Dendritic cell treated with granulocyte-macrophage colony-stimulating factor and Interleukin-4, amounts not matched to agents 40 ng/mL and 50 ng/mL, for 4 days (primary cell): ENCODE measurements around the gene GFPT2.
"Not testable (repeated sequence)": the region's sequence is repeated elsewhere in the genome, so short reads cannot be mapped to it uniquely, and the experiment has no call there.

ENCODE experiments used
- H3K27ac Mint-ChIP-seq: one replicate; pipeline ENCODE4 v1.8.0; 2022; ENCODE audit warnings: mild to moderate bottlenecking, mixed read lengths
- H3K27me3 Mint-ChIP-seq: one replicate; pipeline ENCODE4 v1.8.0; 2022; ENCODE audit warnings: mild to moderate bottlenecking, mixed read lengths
- H3K36me3 Mint-ChIP-seq: one replicate; pipeline ENCODE4 v1.8.0; 2022; ENCODE audit warnings: low read depth, mixed read lengths
- H3K4me1 Mint-ChIP-seq: one replicate; pipeline ENCODE4 v1.8.0; 2022; ENCODE audit warnings: low read depth, mixed read lengths
- H3K4me3 Mint-ChIP-seq: one replicate; pipeline ENCODE4 v1.8.0; 2022; ENCODE audit warnings: mild to moderate bottlenecking, moderate library complexity, mixed read lengths
- H3K9me3 Mint-ChIP-seq: one replicate; pipeline ENCODE4 v1.8.0; 2022; ENCODE audit warnings: mixed read lengths
- intact Hi-C: fragments of 100-400 bp; cut with micrococcal nuclease; formaldehyde crosslinking; loops from one replicate; pipeline ENCODE4 v1.15.0; 2022

Gene GFPT2

GRCh38 chr5:180304431-180305375, 48.4 kb downstream of the GFPT2 start:
- H3K27me3 Mint-ChIP-seq = peaks cover 13% of the 10 kb centered on the region
- no peak overlapping the region for H3K27ac Mint-ChIP-seq
- H3K36me3 Mint-ChIP-seq = no peaks in the 10 kb centered on the region
- H3K4me3 Mint-ChIP-seq = no peak overlapping the region
- H3K9me3 Mint-ChIP-seq = no peaks in the 10 kb centered on the region
- H3K4me1 Mint-ChIP-seq = no peaks in the 10 kb centered on the region
- intact Hi-C loops = no loop called here

- Mint-ChIP-seq H3K27me3 (peaks cover 13% of the 10 kb centered on the region), H3K27ac (no peak overlapping the region), H3K36me3 (no peaks in the 10 kb centered on the region), H3K9me3 (no peaks in the 10 kb centered on the region), H3K4me1 (no peaks in the 10 kb centered on the region), H3K4me3 (no peak overlapping the region)
- intact Hi-C loops = no loop called here
These were observed 49.2 kb downstream of the GFPT2 start for GRCh38 chr5:180304016-180304292.

GRCh38 chr5:180303226-180304015, 49.7 kb downstream of the GFPT2 start:
- no peaks in the 10 kb centered on the region for H3K9me3 Mint-ChIP-seq
- H3K4me3 Mint-ChIP-seq = no peak overlapping the region
- H3K27ac Mint-ChIP-seq = no peak overlapping the region

DNA sequence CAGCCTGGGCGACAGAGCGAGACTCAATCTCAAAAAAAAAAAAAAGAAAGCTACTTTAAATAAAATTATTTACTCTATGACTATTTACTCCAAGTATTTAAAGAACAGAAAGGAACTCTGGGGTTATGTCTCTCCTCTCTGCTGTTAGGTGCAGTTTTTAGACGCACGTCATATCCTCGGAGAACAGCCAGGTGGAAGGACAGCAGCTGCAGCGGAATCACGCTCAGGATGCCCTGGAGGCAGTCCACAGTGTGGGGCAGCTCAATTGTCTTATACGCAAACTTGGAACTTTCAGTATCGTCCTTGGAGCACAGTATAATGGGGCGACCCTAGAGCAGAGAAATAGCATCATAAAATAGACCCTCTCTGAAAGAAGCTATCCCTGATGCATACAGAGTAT, 50.9 kb downstream of the GFPT2 start:
- H3K27ac Mint-ChIP-seq = no peak overlapping the region
- no peaks in the 10 kb centered on the region for H3K9me3 Mint-ChIP-seq
- peaks cover 11% of the 10 kb centered on the region for H3K27me3 Mint-ChIP-seq
- no peaks in the 10 kb centered on the region for H3K36me3 Mint-ChIP-seq
- H3K4me1 Mint-ChIP-seq = no peaks in the 10 kb centered on the region
- no peak overlapping the region for H3K4me3 Mint-ChIP-seq
- intact Hi-C loops = no loop called here

More at GRCh38 chr5:180303226-180304015, 49.7 kb downstream of the GFPT2 start:
- Mint-ChIP-seq H3K36me3 (no peaks in the 10 kb centered on the region), H3K27me3 (peaks cover 13% of the 10 kb centered on the region), H3K4me1 (no peaks in the 10 kb centered on the region)
- intact Hi-C loops = no loop called here

DNA sequence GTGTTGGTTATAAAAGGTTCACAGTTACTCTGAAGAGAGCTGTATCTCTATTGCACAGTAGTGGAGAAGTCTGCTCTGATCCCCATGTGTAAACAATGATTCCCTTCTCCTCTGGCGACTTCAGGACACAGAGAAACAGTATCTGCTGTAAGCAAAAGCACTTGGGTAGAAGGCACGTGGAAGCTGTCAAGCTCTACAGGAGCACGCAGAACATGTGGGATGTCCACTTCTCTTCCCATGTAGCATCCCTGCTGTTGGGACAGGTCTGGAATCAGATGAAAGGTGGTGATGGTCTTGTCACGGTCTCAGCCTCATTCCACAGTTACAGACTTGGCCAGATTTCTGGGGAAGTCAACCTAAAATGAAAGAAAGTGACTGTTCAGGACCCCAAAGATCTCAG, 51.9 kb downstream of the GFPT2 start:
- Mint-ChIP-seq H3K27ac (no peak overlapping the region), H3K4me3 (no peak overlapping the region), H3K9me3 (no peaks in the 10 kb centered on the region), H3K27me3 (peaks cover 11% of the 10 kb centered on the region), H3K36me3 (no peaks in the 10 kb centered on the region), H3K4me1 (no peaks in the 10 kb centered on the region)
- intact Hi-C loops = no loop called here

GRCh38 chr5:180299526-180299925, 53.6 kb downstream of the GFPT2 start:
- no peaks in the 10 kb centered on the region for H3K36me3 Mint-ChIP-seq
- H3K4me3 Mint-ChIP-seq = no peak overlapping the region
- intact Hi-C loops = no loop called here
- H3K9me3 Mint-ChIP-seq = no peaks in the 10 kb centered on the region
- H3K27ac Mint-ChIP-seq = no peak overlapping the region
- H3K4me1 Mint-ChIP-seq = peaks cover 13% of the 10 kb centered on the region
- peaks cover 11% of the 10 kb centered on the region for H3K27me3 Mint-ChIP-seq

- H3K27ac Mint-ChIP-seq, intact Hi-C loops, H3K9me3 Mint-ChIP-seq, H3K4me3 Mint-ChIP-seq, H3K36me3 Mint-ChIP-seq: not testable (repeated sequence)
- Mint-ChIP-seq H3K4me1 (peaks cover 17% of the 10 kb centered on the region), H3K27me3 (peaks cover 11% of the 10 kb centered on the region)
These were observed 54.1 kb downstream of the GFPT2 start for GRCh38 chr5:180299014-180299413.

DNA sequence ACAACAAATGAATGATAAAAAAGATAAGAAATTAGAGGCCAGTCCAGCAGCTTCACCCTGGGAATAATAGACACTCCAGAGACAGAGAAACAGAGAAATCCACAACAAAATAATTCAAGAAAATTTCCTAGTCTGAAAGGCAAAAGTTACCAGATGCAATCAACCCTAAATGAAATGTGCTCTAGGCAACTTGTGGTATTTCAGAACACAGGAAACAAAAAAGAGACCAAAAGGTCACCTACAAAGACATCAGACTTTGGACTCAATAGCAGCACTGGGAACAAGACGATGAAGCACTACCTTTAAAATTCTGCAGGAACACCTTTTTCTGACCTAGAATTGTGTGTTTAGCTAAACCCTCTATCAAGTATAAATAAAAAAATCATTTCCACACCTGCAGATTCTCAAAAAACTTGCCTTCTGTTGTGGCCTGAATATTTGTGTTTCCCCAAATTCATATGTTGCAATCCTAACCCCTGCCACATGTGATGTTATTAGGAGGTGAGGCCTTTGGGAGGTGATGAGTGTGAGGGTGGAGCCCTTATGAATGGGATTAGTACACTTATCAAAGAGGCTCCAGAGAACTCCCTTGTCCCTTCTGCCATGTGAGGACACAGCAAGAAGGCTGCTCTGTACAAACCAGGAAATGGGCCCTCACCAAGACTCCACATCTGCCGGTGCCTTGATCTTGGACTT, 55.4 kb downstream of the GFPT2 start:
- Mint-ChIP-seq H3K36me3 (no peaks in the 10 kb centered on the region), H3K4me3 (no peak overlapping the region), H3K4me1 (peaks cover 28% of the 10 kb centered on the region), H3K27me3 (peaks cover 9% of the 10 kb centered on the region), H3K9me3 (no peaks in the 10 kb centered on the region), H3K27ac (no peak overlapping the region)
- intact Hi-C loops = no loop called here

GRCh38 chr5:180296771-180297170, 56.4 kb downstream of the GFPT2 start:
- H3K27ac Mint-ChIP-seq = no peak overlapping the region
- no peak overlapping the region for H3K4me3 Mint-ChIP-seq
- H3K36me3 Mint-ChIP-seq = no peaks in the 10 kb centered on the region
- H3K27me3 Mint-ChIP-seq = peaks cover 8% of the 10 kb centered on the region
- intact Hi-C loops = no loop called here
- H3K9me3 Mint-ChIP-seq = no peaks in the 10 kb centered on the region
- peaks cover 31% of the 10 kb centered on the region for H3K4me1 Mint-ChIP-seq

- peaks cover 43% of the 10 kb centered on the region for H3K4me1 Mint-ChIP-seq
- no peaks in the 10 kb centered on the region for H3K9me3 Mint-ChIP-seq
- H3K36me3 Mint-ChIP-seq = no peaks in the 10 kb centered on the region
- peaks cover 6% of the 10 kb centered on the region for H3K27me3 Mint-ChIP-seq
- intact Hi-C loops = loop anchor here (5.0 kb wide), 1 partner anchor 197 kb away; the partner anchor contains the start of gene CNOT6
- no peak overlapping the region for H3K27ac Mint-ChIP-seq
- H3K4me3 Mint-ChIP-seq = no peak overlapping the region
These were observed 58.1 kb downstream of the GFPT2 start for GRCh38 chr5:180294913-180295555.

GRCh38 chr5:180294411-180294810, 58.7 kb downstream of the GFPT2 start:
- Mint-ChIP-seq H3K27ac (no peak overlapping the region), H3K36me3 (no peaks in the 10 kb centered on the region), H3K27me3 (peaks cover 6% of the 10 kb centered on the region), H3K9me3 (no peaks in the 10 kb centered on the region), H3K4me3 (no peak overlapping the region), H3K4me1 (peaks cover 49% of the 10 kb centered on the region)
- intact Hi-C loops = loop anchor here (5.0 kb wide), 1 partner anchor 198 kb away; the partner anchor contains the start of gene CNOT6

DNA sequence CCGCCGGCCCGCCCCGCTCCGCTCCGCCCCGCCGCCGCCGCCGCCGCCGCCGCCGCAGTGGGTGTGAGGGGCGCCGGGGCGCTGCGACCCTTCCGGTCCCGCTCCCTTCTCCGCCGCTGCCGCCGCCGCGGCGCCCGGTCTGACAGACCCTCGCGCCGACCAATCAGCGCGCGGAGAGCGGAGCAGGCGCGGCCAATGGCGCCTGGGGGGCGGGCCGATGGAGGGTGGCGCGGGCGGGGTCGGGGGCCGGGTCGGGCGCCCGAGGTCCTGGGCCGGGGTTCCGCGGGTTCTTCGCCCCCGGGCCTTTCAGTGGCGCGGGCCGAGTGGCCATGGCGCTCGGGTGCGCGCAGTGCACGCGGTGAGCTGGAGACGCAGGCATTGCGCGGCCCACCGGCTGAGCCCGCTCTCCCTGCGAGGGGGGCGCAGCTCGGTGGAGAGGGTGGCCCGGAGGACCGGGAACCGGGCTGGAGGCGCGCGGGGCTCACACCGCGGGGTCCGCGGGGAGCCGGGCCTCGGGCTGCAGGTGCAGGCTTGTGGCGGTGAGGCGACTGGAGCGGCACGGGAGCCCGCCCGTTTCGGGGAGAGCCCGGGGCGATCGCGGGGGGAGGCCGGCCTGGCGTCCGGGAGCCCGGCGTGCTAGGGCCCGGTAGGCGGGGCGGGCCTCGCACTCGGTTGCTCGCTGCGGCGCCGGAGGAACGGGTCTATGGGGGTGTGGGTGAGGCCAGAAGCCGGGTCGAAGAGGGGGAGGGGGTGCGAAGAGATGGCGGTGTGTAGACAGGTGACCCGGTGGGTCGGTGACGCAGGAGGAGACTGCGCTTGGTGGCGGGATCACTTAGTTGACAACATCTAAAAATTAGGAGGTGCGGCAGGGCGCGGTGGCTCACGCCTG, 60.9 kb downstream of the GFPT2 start, which contains the start of gene MAPK9:
MAPK9 (minus strand) TSS at position 141 of the 889 bp plus-strand sequence. CDS start 11,522 bp downstream, outside the sequence.
- Mint-ChIP-seq H3K36me3 (no peaks in the 10 kb centered on the region), H3K27me3 (peaks cover 6% of the 10 kb centered on the region), H3K9me3 (no peaks in the 10 kb centered on the region), H3K4me1 (peaks cover 62% of the 10 kb centered on the region), H3K27ac (peak within 1 kb of the TSS; percentile 80), H3K4me3 (peak within 1 kb of the TSS; percentile 89)
- intact Hi-C loops = loop anchor here (2.0 to 5.0 kb wide), 2 partner anchors 179 to 200 kb away; partner anchors contain the start of gene CNOT6
